Measurements from ENCODE around the gene CDKN2A.
A peak's percentile ranks its signal among the peaks of the same experiment; 100 is the strongest.

CDKN2A gene

DNA sequence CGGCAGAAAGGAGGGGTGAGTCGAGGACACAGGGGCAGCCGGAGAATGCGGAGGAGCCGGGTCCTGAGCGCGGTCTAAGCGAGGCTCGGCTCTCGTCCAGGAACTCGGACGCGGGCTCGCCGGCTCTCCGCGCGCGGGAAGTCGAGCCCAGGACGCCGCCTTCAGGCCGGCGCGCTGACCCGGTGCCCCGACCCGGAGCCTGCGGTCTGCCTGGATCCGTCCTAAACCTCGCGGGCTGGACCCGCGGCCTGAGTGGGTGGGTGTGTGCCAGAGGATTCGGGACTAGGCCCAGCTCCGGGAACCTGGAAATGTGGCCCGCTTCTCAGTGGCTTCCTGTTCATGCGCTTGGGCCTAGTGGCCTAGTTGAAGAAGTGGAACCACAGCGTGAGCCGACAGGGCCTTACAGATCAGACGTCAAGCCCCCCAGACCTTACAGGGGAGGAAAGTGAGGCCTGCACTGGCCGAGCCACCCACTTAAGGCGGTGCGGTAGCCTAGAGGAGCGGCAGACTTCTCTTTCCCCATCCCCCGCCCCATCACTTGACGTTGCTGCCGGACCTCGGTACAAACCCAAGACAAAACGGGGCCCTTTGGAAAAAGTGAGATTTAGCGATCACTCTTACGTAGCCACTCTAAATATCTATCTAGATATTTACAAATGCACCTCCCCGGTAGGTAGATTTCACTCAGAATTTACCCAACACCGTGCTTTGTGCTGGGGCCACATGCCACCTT lies 1.6 kb upstream of the CDKN2A start:
- Histone ChIP-seq H2AFZ (ENCODE audit: low read length) (peak overlapping the region; percentile 68), H3K4me3 (ENCODE audit: low read length, poor library complexity, severe bottlenecking) (peak overlapping the region; percentile 99), H3F3A (ENCODE audit: low read depth) (no peaks in the 10 kb centered on the region), H3K9me3 (ENCODE audit: insufficient read depth, low read depth, low read length) (no peaks in the 10 kb centered on the region), H4K20me1 (ENCODE audit: insufficient read depth, low read length, poor library complexity, severe bottlenecking) (peaks cover 32% of the 10 kb centered on the region), H3K36me3 (ENCODE audit: insufficient read depth, low read length) (no peaks in the 10 kb centered on the region), H3K79me2 (ENCODE audit: insufficient read depth, low read length) (peaks cover 75% of the 10 kb centered on the region), H3K4me2 (ENCODE audit: low read depth, low read length, poor library complexity, severe bottlenecking) (peak overlapping the region; percentile 84), H3K9me2 (replicated peaks; ENCODE audit: low read depth, low read length) (no peaks in the 10 kb centered on the region), H3K4me1 (ENCODE audit: insufficient read depth, low read length, poor library complexity, severe bottlenecking) (peaks cover 23% of the 10 kb centered on the region), H3K9ac (ENCODE audit: low read depth, low read length, poor library complexity, severe bottlenecking) (peak overlapping the region; percentile 93), H3K27me3 (ENCODE audit: insufficient read depth, low read length, poor library complexity, severe bottlenecking) (no peaks in the 10 kb centered on the region)
- no peak for TF ChIP-seq EZH2phosphoT487 (IDR thresholded peaks at IDR 0.05; ENCODE audit: borderline replicate concordance)
- 0 out of 2 replicates have a peak, but pooled peaks have one; percentile 12 for TF ChIP-seq CTCF (conservative IDR thresholded peaks at IDR 0.05; ENCODE audit: low read length)

DNA sequence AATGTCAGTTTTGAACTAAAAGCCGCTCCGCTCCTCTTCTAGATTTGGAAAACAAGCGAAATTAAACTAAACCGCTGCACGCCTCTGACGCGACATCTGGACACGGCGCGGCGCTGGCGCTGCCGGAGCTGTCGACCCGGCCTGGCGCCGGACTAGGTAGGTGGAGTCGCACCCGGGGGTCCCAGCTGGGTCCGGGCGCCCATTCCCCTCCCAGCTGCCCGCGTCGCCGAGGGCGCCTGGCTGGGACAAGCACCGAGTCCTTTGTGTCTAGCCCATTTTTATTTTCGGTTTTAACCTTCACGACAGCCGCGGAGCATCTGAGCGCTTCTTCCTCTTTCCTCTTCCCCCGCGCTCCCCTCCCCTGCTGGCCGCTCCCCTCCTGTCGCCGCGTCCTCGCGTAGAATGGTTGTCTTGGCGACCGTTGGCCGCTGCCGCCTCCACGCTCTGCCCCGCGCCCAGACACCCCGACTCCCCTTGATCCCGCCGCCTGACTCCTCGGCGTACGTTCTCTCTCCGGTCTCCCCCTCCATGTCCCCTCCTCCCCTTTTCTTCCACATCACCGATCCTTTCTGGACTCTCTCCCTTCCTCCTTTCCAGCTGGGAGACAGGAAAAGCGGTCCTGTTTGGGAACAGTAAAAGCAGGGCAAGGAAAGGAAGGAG lies 944 bp upstream of the CDKN2A start:
- Histone ChIP-seq H4K20me1 (ENCODE audit: insufficient read depth, low read length, poor library complexity, severe bottlenecking) (peaks cover 29% of the 10 kb centered on the region), H3K4me3 (ENCODE audit: low read length, poor library complexity, severe bottlenecking) (peak overlapping the region; percentile 99), H3K9me2 (replicated peaks; ENCODE audit: low read depth, low read length) (no peaks in the 10 kb centered on the region), H3K9me3 (ENCODE audit: insufficient read depth, low read depth, low read length) (no peaks in the 10 kb centered on the region), H3K9ac (ENCODE audit: low read depth, low read length, poor library complexity, severe bottlenecking) (peak overlapping the region; percentile 93), H3F3A (ENCODE audit: low read depth) (no peaks in the 10 kb centered on the region), H3K79me2 (ENCODE audit: insufficient read depth, low read length) (peaks cover 78% of the 10 kb centered on the region), H2AFZ (ENCODE audit: low read length) (peak overlapping the region; percentile 68), H3K27me3 (ENCODE audit: insufficient read depth, low read length, poor library complexity, severe bottlenecking) (no peaks in the 10 kb centered on the region), H3K4me2 (ENCODE audit: low read depth, low read length, poor library complexity, severe bottlenecking) (peak overlapping the region; percentile 84), H3K36me3 (ENCODE audit: insufficient read depth, low read length) (no peaks in the 10 kb centered on the region), H3K4me1 (ENCODE audit: insufficient read depth, low read length, poor library complexity, severe bottlenecking) (peaks cover 25% of the 10 kb centered on the region)
- TF ChIP-seq CTCF (conservative IDR thresholded peaks at IDR 0.05; ENCODE audit: low read length) (no peak), EZH2phosphoT487 (IDR thresholded peaks at IDR 0.05; ENCODE audit: borderline replicate concordance) (no peak)

- H3K79me2 ChIP-seq (ENCODE audit: insufficient read depth, low read length) = peaks cover 78% of the 10 kb centered on the region
- peak within 1 kb of the TSS; percentile 68 for H2AFZ ChIP-seq (ENCODE audit: low read length)
- H3K9ac ChIP-seq (ENCODE audit: low read depth, low read length, poor library complexity, severe bottlenecking) = peak within 1 kb of the TSS; percentile 94
- peak within 1 kb of the TSS; percentile 84 for H3K4me2 ChIP-seq (ENCODE audit: low read depth, low read length, poor library complexity, severe bottlenecking)
- H3K9me2 ChIP-seq (replicated peaks; ENCODE audit: low read depth, low read length) = no peaks in the 10 kb centered on the region
- peak within 1 kb of the TSS; percentile 99 for H3K4me3 ChIP-seq (ENCODE audit: low read length, poor library complexity, severe bottlenecking)
- no peaks in the 10 kb centered on the region for H3K36me3 ChIP-seq (ENCODE audit: insufficient read depth, low read length)
- H3K27me3 ChIP-seq (ENCODE audit: insufficient read depth, low read length, poor library complexity, severe bottlenecking) = no peaks in the 10 kb centered on the region
- TF ChIP-seq EZH2phosphoT487 (IDR thresholded peaks at IDR 0.05; ENCODE audit: borderline replicate concordance) = no peak
- peaks cover 27% of the 10 kb centered on the region for H4K20me1 ChIP-seq (ENCODE audit: insufficient read depth, low read length, poor library complexity, severe bottlenecking)
- no peaks in the 10 kb centered on the region for H3K9me3 ChIP-seq (ENCODE audit: insufficient read depth, low read depth, low read length)
- peaks cover 28% of the 10 kb centered on the region for H3K4me1 ChIP-seq (ENCODE audit: insufficient read depth, low read length, poor library complexity, severe bottlenecking)
- H3F3A ChIP-seq (ENCODE audit: low read depth) = no peaks in the 10 kb centered on the region
These were observed 389 bp upstream of the CDKN2A start, which contains the start of gene CDKN2B-AS1 for GRCh38 chr9:21994556-21995005. Gene CDKN2B-AS1 (plus strand): TSS chr9:21994791.

Data from Loucy (cell line).